Measurements from ENCODE around the gene COPS7A. TPM values are rescaled to one million over a fixed set of nuclear protein-coding genes. Genes with fewer than 3 reads are reported as not detected.

The COPS7A gene
- total and polyA plus RNA-seq, 11 donors: 54.1 to 108 (median 82.6) TPM

- peaks cover 0 to 11% (median 0%) of the 10 kb centered on the region in 9 donors for H3K27me3 ChIP-seq
- H3K4me3 ChIP-seq: peak overlapping the region in 11 of 12 donors; percentile 54 to 100 (median 86)
- ATAC-seq (no peak), DNase-seq (no peak)
- intact Hi-C loops (cut with DNase I): loop anchor here in 1 of 10 donors (5.0 kb wide), 1 partner anchor 156 kb away; no protein-coding TSS in a partner anchor
- peaks cover 0 to 20% (median 6%) of the 10 kb centered on the region in 9 donors for H3K36me3 ChIP-seq
- peak overlapping the region in 8 of 12 donors; percentile 3 to 99 (median 92) for H3K27ac ChIP-seq
- WGBS, 4 donors: 36 to 43% (median 37%) methylated on average over 6 of the region's 6 CpGs
- no peaks in the 10 kb centered on the region for H3K9me3 ChIP-seq
- no peak for TF ChIP-seq POLR2A (IDR thresholded peaks at IDR 0.05)
- no peak for TF ChIP-seq CTCF (IDR thresholded peaks at IDR 0.05)
- H3K4me1 ChIP-seq: peaks cover 4 to 79% (median 39%) of the 10 kb centered on the region in 12 donors
Measured at GRCh38 chr12:6768437-6768914, 44.6 kb downstream of the COPS7A start.

GRCh38 chr12:6768990-6769389 is 45.1 kb downstream of the COPS7A start:
- no peak for TF ChIP-seq POLR2A (IDR thresholded peaks at IDR 0.05)
- no peak for TF ChIP-seq CTCF (IDR thresholded peaks at IDR 0.05)
- 65 to 88% (median 69%) methylated on average over 6 of the region's 6 CpGs for WGBS, 4 donors
- Histone ChIP-seq H3K4me1 (peaks cover 4 to 78% (median 34%) of the 10 kb centered on the region in 12 donors), H3K4me3 (peak overlapping the region in 7 of 12 donors; percentile 70 to 100 (median 93)), H3K9me3 (no peaks in the 10 kb centered on the region), H3K36me3 (peaks cover 0 to 20% (median 6%) of the 10 kb centered on the region in 9 donors), H3K27ac (peak overlapping the region in 5 of 12 donors; percentile 9 to 99 (median 93)), H3K27me3 (peaks cover 0 to 16% (median 0%) of the 10 kb centered on the region in 9 donors)
- ATAC-seq (no peak), DNase-seq (peak in 3 of 5 donors; percentile 51 to 61 (median 55))
- intact Hi-C loops (cut with DNase I): loop anchor here in 1 of 10 donors (5.0 kb wide), 1 partner anchor 157 kb away; no protein-coding TSS in a partner anchor

- Histone ChIP-seq H3K27me3 (peaks cover 0 to 23% (median 0%) of the 10 kb centered on the region in 9 donors), H3K9me3 (no peaks in the 10 kb centered on the region), H3K4me3 (no peak overlapping the region), H3K36me3 (peaks cover 0 to 20% (median 6%) of the 10 kb centered on the region in 9 donors), H3K4me1 (peaks cover 4 to 77% (median 31%) of the 10 kb centered on the region in 12 donors), H3K27ac (peak overlapping the region in 1 of 12 donors; percentile 93)
- ATAC-seq (no peak), DNase-seq (no peak)
- TF ChIP-seq POLR2A (IDR thresholded peaks at IDR 0.05) (no peak), CTCF (IDR thresholded peaks at IDR 0.05) (no peak)
- intact Hi-C loops (cut with DNase I): loop anchor here in 3 of 10 donors (5.0 to 10.0 kb wide), 3 partner anchors 55 to 157 kb away; partner anchors contain the start of genes GPR162 (in 1 of the 3) and P3H3 (in 1 of the 3)
- 64 to 74% (median 70%) methylated on average over 4 of the region's 4 CpGs for WGBS, 4 donors
Measured at GRCh38 chr12:6769666-6770065, 45.8 kb downstream of the COPS7A start.

- H3K27me3 ChIP-seq: peaks cover 0 to 27% (median 0%) of the 10 kb centered on the region in 9 donors
- no peak overlapping the region for H3K4me3 ChIP-seq
- 84 to 87% (median 85%) methylated on average over 12 of the region's 12 CpGs for WGBS, 4 donors
- no peaks in the 10 kb centered on the region for H3K9me3 ChIP-seq
- no peak for DNase-seq
- H3K36me3 ChIP-seq: peaks cover 0 to 20% (median 6%) of the 10 kb centered on the region in 9 donors
- H3K27ac ChIP-seq: peak overlapping the region in 1 of 12 donors; percentile 93
- peaks cover 4 to 73% (median 26%) of the 10 kb centered on the region in 12 donors for H3K4me1 ChIP-seq
- no peak for ATAC-seq
- TF ChIP-seq CTCF (IDR thresholded peaks at IDR 0.05) (no peak), POLR2A (IDR thresholded peaks at IDR 0.05) (no peak)
- intact Hi-C loops (cut with DNase I): loop anchor here in 2 of 10 donors (10.0 kb wide), 2 partner anchors 55 to 155 kb away; partner anchors contain the start of genes GPR162 (in 1 of the 2) and P3H3 (in 1 of the 2)
Measured at GRCh38 chr12:6770094-6770493, 46.2 kb downstream of the COPS7A start.

All from heart left ventricle (tissue), 16 donors.